Activated naive CD4-positive, alpha-beta T cell treated with anti-CD3 and anti-CD28 coated beads, Interleukin-2, amount 10 ng/mL, durations not matched to agents 7 days and 5 days (primary cell): ENCODE results near the gene RIOK1.
A peak's percentile ranks its signal among the peaks of the same experiment; 100 is the strongest.

ENCODE experiments used
- CTCF ChIA-PET: fragments of 350-600 bp; sonication (Branson Sonifier 250); formaldehyde crosslinking; loops from one replicate; lab custom pipeline; 2021; ENCODE audit warnings: antibody characterized with exemption; lab: Charles Lee
- DNase-seq: peaks from one replicate; pipeline ENCODE4 v3.0.0-alpha.2; 2020
- H3K27ac Mint-ChIP-seq: one replicate; pipeline ENCODE4 v1.8.0; 2021; ENCODE audit warnings: mild to moderate bottlenecking, moderate library complexity, mixed read lengths
- H3K27me3 Mint-ChIP-seq: one replicate; pipeline ENCODE4 v1.8.0; 2021; ENCODE audit warnings: mild to moderate bottlenecking, mixed read lengths
- H3K36me3 Mint-ChIP-seq: one replicate; pipeline ENCODE4 v1.8.0; 2021; ENCODE audit warnings: mixed read lengths
- H3K4me1 Mint-ChIP-seq: one replicate; pipeline ENCODE4 v1.8.0; 2021; ENCODE audit warnings: mixed read lengths
- H3K4me3 Mint-ChIP-seq: one replicate; pipeline ENCODE4 v1.8.0; 2021; ENCODE audit warnings: mild to moderate bottlenecking, moderate library complexity, mixed read lengths
- H3K9me3 Mint-ChIP-seq: one replicate; pipeline ENCODE4 v1.8.0; 2021; ENCODE audit warnings: mixed read lengths

The RIOK1 gene

GRCh38 chr6:7463785-7464184, 74.2 kb downstream of the RIOK1 start:
- no peaks in the 10 kb centered on the region for H3K36me3 Mint-ChIP-seq
- H3K9me3 Mint-ChIP-seq = no peaks in the 10 kb centered on the region
- DNase-seq = no peak
- peaks cover 2% of the 10 kb centered on the region for H3K4me1 Mint-ChIP-seq
- H3K27me3 Mint-ChIP-seq = peaks cover 9% of the 10 kb centered on the region
- CTCF ChIA-PET = no interaction called here
- no peak overlapping the region for H3K4me3 Mint-ChIP-seq
- peak overlapping the region; percentile 57 for H3K27ac Mint-ChIP-seq

- Mint-ChIP-seq H3K9me3 (no peaks in the 10 kb centered on the region), H3K4me1 (peaks cover 7% of the 10 kb centered on the region), H3K4me3 (no peak overlapping the region), H3K36me3 (no peaks in the 10 kb centered on the region), H3K27ac (no peak overlapping the region), H3K27me3 (peaks cover 9% of the 10 kb centered on the region)
- DNase-seq = no peak
- CTCF ChIA-PET = interaction anchor here (1.0 kb wide), 1 partner anchor 12 kb away, joined by 4 read pairs; no protein-coding TSS in a partner anchor
These were observed 77.6 kb downstream of the RIOK1 start for GRCh38 chr6:7467007-7467897.
